HuH-7.5 (cell line): ENCODE measurements around the gene LIPM.

Experiments
- DNase-seq: peaks from one replicate; pipeline ENCODE4 v3.0.0; 2011; ENCODE audit warnings: low spot score

The LIPM gene

DNA sequence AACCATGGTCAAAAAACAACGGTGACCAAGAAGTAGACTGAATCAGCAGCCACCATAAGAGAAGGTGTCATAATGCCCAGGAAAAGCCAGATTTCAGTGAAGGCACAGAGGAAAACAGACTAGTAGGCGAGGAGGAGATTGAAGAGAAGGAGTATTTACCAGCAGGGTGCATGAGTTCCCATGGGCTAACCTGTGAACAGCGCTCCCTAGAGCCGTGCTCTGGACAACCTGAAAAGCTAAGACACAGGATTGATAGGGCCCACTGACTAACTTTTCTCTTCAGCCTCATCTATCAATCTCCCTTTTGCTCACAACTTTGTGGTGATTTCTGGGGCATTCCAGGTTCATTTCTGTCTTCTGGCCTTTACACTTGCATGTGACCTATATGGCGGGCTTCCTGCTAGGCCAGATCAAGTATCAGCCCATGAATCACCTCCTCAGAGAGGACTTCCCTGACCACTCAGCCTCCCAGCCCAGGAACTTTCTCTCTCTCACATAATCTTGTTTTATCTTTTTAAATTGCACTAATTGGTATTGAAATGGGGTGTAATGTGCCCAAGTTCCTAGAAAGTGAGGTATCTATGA, 36.3 kb downstream of the LIPM start:
- DNase-seq, result no peak

DNA sequence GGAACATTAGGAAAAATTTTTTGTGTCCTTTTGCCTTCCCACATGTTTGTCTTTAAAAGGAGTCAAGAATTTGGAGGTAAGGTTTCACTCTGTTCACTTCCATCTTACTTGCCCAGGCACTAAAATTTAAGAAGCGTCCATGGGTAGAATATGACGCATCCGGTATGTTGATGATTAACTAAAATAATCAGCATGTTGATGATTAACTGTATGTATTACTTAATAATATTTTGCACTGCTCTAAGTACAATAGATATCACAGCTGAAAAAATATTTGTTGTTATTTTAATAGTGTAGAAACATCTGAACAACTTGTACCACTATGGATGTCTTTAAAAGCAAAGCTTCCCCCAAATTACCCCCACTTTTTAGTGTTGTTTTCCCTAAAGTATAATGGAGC, 37.6 kb downstream of the LIPM start:
- no peak for DNase-seq

DNA sequence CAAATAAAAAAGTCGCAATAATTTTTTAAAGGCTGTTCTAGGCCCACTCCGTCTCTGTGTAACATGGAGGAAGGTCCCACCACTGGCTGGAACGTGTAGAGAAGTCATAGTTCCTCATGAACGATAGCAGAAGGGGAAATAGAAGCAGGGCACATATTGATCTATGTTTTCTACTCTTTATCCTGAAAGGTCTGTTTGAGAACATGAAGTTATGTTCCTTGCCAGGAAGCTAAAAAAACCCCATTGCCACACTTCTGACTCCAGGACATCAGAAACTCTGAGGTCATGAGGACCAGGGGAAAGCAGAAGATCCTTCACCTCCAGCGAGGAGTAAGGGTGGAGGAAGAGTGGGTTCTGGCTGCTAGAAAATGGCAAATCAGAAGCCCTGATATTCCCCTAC, 38.4 kb downstream of the LIPM start:
- no peak for DNase-seq

DNA sequence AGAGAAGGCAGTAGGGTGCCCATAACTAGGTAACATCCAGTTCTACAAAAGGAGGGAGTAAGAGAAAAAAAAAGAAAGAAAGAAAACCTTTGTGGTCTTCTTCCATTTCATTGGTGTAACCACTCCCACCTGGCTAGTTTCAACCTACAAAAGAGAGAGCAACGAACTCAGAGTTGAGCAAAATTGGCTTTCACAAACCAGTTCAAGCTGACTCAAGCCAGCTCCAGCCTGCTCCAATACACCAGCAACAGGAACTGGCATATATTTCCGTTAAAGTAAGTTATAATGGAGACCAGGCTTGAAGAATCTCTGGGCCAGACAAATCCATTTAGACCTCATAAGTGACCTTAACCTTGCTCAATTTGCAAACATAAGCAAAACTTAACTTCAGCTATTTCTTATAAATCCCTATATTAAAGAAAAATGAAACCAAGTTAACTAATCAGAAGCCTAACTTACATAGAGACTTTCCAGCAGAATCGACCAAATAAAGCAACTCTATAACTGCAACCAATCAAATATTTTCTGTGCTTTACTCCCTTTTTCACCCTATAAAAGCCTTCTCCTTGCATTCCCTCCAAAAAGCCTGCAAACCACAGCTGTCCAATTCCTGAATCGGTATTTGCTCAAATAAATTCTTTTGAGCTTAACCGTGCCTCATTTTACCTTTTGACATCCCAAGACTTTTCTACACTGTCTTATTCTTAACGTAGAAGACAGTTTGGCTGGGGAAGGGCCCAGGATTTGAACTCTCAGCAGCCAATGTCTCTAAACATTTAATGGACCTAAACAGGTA, 39.0 kb downstream of the LIPM start:
- DNase-seq, result no peak

DNA sequence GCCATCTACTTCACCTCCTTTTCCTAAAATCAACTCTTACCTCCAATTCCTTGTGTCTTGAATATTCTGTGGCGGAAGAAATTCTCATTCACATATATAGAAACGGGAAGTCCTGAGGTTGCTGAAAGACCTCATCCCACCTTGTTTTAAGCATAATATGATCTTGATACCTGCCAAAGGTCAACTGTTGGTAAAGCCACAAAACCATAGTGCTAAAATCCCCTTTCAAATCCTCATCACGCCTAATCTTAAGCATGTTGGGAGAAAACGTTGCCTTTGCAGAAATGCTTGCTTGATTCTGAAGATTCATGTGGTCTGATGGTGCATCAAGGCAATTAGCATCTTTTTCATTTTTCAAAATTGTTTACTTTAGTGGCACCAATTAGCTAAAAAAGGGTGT, 40.6 kb downstream of the LIPM start:
- DNase-seq, result no peak

DNA sequence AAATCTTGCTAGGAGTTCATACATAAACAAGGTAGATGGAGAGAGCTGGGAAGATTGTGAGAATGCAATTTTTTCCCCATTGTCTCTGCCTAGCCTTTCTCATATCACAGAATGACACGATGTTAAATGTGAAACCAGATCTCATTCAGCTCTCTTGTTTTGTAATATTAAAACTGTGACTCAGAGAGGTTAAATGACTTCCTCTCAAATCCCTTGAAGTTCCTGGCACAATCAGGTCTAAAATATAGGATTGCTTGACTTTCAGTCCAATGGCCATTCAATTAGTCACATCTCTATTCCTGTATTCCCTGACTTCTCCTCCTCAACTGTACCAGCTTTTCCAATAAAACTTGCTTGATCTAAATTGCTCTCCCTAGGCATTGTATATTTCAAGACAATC, 46.0 kb downstream of the LIPM start:
- DNase-seq, result no peak

DNA sequence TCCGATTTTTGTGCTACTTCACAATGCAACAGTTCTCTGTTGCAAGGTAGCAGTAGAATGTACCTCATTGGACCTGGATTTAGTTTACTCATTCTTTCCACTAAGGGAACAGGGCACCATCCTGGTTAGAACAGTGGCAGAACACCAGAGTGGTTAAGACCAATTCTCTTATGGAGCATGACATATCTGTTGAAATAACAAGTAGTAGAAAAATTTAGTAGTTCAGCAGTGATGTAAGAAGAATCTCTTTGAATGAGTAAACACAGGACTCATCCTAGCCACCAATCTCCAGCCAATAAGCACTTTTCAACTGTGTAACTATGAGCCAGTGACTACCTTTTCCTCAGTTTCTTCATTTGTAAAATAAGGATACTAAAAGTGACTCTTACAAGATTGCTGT, 46.7 kb downstream of the LIPM start:
- DNase-seq, result no peak

DNA sequence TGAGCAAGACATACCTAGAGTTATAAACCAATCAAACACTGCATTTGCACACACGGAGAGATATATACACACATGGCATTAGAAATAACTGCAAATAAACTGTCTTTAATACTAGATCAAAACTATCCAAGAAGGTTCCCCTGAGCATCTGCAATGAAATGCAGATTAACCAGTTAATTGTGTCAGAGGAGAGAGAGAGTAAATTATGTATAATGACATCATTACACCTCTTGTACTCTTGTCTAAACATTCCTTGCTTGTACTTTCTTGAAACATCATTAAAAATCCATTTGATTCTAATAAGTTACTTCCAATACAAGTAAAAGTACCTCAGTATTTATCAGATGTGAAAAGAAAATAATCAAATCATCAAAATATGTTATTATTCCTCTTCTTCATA, 48.2 kb downstream of the LIPM start:
- DNase-seq, result no peak

DNA sequence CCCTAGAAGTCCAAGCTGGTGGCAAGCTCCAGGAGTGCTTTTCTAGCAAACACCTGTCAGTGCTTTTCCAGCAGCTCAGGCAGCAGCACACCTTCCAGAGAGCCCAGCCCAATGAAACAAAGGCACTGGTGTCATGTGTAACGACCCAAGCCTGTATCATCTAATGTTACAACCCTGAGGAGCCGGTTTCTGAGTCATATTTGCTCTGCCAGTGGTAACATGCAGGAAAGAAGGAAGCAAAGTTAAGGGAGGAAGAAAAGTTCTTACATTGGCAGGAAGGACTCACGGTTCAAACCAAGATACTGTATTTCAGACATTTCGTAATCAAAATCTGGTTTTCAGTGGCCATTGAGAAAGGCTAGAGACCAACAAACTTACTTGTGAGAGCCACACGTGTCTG, 49.2 kb downstream of the LIPM start, which contains the start of gene ANKRD22:
Gene ANKRD22 (minus strand): TSS at position 139 of the 400 bp plus-strand sequence. CDS start 237 bp downstream, outside the sequence.
- DNase-seq, result no peak

DNA sequence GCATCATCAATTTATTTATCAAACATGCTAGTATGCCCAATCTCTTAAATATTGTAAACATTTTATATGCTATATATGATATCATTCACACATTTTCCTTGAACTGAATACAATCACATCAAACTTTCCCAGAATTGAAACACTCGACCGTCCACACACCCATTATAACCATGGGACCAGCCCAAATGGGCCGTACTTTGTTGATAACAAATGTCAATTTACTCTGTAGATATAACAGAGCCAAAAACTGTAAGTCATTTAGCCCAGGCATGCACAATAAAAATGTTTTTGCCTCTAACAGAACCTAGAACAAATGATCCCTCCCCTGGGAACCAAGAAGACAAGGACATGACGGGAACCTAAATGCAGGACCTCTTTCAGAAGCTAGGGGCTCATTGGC, 49.8 kb downstream of the LIPM start:
- no peak for DNase-seq

DNA sequence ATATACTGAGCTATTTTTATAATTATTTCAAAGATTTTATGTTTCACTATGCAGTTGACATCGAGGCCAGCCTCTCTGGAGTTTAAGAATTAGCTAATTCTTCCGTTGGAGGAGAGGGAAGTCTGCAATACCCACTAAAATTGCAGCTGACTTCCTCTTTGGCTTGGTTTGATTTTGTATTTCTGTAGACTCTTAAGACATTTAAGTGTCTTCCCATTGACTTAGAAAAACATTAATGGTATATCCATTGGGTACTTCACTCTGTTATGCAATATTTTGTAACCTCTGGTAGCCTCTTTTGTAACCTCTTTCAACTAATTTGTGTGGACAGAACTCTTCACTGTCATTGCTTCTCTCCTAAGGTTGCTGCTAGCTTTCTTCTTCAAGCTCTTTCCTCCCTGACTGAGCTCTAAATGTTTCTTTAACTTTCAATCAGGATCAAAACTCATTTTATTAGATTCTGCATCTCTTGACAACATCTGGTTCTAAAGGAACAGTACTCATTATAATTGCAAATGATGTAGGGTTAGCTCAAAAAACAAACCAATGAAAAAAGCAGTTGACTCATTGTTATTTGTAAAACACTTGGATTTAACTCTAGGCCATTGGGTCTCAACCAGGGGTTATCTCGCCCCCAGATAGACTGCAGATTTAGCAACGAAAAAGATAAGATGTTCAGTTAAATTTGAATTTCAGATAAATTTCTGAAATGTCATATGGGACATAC, 50.8 kb downstream of the LIPM start:
- no peak for DNase-seq

DNA sequence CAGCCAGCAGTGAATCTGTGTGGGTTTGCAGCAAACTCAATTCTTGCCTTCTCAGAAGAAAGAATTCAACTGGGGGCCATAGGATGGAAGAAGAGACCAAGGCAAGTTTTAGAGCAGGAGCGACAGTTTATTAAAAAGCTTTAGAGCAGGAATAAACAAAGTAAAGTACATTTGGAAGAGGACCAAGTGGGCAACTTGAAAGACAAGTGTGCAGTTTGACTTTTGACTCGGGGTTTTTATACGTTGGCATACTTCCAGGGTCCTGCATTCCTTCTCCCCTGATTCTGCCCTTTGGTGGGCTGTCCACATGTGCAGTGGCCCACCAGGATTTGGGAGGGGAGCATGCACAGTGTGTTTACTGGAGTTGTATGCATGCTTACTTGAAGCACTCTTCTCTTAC, 52.2 kb downstream of the LIPM start:
- no peak for DNase-seq

DNA sequence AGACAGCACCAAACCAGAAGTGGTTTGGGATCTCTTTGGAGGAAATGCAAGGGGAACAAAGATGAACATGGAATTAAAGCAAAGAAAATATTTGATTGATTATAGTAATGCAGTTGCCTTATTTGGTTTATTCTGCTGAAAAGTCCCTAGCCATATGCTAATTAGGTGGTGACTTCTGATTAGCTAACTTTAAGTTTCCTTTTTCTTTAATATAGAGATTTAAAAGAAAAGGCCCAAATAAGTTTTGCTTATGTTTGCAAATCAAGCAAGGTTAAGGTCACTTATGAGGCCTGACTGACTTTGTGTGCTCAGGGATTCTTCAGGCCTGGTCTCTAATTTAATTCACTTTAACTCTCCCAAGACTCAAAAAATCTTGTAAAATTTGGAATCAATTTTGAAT, 55.3 kb downstream of the LIPM start:
- no peak for DNase-seq

DNA sequence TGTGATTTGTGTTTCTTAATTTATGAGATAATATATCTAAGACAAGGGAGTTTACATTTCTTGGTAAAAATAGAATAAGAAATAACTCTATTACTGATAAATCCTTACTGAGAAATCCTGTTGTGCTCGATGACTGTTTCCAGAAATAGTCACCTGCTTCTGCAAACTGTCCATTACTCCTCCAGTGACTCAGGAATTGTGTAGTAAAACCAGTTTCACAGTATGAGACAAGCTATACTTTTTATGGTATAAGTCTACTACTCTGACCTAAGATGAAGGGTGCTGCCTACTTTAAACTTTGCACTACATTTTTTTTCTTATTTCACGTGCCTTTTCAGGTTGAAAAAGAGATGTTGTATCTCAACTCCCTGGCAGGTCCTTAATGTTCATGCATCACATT, 56.0 kb downstream of the LIPM start:
- no peak for DNase-seq

DNA sequence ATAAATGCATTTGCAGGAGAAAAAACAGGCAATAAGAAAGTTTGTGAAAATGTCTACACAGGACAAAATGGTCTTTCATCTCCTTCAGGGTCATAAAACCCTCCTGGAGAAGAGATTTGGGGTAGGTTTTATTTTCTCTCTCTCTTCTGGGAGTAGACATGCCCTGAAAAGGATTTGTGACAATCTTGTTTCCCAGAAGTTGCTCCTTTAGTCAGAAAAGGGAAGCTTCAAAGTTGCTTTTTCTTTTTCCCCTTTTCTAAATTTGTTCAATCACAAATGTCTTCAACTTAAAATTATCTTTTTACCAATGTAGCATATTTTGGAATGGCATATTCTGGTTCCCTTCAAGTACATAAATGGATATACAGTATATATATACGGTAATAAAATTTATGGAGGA, 58.5 kb downstream of the LIPM start:
- no peak for DNase-seq

DNA sequence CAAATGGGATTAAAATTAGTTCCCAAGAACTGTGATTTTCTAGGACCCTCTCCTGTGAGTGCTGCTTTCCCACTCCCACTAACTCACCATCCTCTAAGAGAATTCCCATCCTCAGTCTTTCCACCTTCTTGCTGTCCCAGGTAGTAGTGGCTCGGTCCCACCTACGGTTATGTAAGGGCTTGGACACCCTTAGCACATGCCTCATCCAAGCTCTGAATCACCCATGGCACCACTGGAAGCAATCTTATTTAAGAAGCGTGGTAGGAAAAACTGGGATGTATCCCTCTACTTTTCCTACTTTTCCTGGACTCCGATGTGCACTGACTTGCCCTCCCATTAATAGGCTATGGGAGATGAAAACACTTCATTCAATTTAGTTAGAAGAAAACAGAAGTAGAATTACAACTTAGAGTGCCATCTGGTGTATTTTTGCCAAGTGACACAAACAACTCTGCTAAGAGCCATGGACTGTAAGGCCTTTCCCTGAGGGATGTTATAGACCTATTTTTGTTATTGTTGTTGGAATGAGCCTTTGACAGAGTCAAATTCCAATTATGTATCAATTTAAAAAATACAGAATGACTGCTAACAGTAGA, 62.8 kb downstream of the LIPM start:
- DNase-seq, result no peak

DNA sequence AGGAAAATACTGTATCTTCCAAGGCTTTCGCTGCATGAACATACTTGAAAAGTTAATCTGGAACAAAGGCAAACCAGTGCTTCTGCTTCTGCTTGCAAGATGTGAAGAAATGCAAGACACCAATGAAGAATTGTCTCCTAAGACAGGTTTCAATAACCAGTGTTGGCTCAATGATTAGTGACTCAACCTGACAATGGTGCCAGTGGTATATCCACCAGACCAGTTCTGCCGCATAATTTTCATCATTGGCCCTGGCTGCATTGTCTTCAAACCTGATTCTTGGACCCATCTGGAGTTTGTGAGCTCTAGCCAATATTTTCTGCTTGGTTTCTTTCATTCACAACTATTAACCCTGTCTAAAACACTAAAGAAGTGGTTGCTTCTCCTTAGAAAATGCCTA, 63.9 kb downstream of the LIPM start:
- no peak for DNase-seq

DNA sequence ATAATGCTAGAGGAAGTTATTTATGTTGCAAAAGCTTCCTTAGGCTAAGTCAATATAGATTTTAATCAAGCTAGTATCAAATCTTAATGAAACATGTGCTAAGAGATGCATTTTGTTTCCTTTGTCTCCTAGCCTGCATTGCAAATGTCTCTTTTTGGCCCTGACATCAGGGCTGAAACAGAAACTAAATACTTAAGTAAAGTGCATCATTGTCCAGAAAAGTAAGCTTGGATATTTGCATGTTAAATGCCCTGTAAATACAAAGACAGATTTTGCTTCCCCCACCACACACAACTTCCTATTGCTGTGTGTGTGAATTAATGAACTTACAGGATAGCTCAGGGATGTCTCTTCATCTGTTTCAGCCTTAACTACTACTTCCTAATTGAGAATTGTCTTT, 67.6 kb downstream of the LIPM start:
- no peak for DNase-seq
